GM13977 (cell line): ENCODE measurements around the gene NCF2.
A peak's percentile ranks its signal among the peaks of the same experiment; 100 is the strongest.

Experiments used
- DNase-seq: peaks from one replicate; pipeline ENCODE4 v3.0.0; 2012; ENCODE audit warnings: low spot score
- in situ Hi-C: fragments of 300-500 bp; cut with MboI; formaldehyde crosslinking; loops from one replicate; pipeline ENCODE4 v1.12.0; 2022; ENCODE audit warnings: low sequenced_read_pairs, low pct_unique_long_range_greater_than_20kb, mixed read lengths, inconsistent platforms; ENCODE audit not compliant: unreplicated experiment
- TF ChIP-seq, protein P1 (sequence below): IDR thresholded peaks from 2 replicates; pipeline ENCODE4 v1.5.1; 2012; ENCODE audit warnings: mild to moderate bottlenecking, control low read depth; ENCODE audit not compliant: insufficient read depth; ENCODE audit errors: extremely low read depth, missing control alignments

The NCF2 gene

DNA sequence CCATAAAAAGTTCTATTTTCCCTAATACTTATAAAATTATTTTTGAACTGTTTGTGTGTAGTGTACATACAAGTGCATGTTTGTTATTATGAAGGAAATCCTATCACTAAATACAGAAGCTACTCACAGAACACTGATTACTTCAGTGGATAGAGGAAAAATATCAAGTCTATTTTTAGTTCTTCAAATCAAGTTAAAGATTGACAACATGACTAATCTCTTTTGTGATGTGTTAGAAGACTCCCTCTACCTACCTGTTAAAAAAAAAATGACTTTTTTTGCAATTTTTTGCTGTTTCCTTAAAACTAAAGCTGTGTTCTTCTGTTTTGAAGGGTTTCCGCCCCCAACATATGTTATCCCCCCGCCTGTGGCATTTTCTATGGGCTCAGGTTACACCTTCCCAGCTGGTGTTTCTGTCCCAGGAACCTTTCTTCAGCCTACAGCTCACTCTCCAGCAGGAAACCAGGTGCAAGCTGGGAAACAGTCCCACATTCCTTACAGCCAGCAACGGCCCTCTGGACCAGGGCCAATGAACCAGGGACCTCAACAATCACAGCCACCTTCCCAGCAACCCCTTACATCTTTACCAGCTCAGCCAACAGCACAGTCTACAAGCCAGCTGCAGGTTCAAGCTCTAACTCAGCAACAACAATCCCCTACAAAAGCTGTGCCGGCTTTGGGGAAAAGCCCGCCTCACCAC, 45.5 kb downstream of the NCF2 start:
- in situ Hi-C loops, result no loop called here
- no peak for DNase-seq
- TF ChIP-seq, protein P1, sequence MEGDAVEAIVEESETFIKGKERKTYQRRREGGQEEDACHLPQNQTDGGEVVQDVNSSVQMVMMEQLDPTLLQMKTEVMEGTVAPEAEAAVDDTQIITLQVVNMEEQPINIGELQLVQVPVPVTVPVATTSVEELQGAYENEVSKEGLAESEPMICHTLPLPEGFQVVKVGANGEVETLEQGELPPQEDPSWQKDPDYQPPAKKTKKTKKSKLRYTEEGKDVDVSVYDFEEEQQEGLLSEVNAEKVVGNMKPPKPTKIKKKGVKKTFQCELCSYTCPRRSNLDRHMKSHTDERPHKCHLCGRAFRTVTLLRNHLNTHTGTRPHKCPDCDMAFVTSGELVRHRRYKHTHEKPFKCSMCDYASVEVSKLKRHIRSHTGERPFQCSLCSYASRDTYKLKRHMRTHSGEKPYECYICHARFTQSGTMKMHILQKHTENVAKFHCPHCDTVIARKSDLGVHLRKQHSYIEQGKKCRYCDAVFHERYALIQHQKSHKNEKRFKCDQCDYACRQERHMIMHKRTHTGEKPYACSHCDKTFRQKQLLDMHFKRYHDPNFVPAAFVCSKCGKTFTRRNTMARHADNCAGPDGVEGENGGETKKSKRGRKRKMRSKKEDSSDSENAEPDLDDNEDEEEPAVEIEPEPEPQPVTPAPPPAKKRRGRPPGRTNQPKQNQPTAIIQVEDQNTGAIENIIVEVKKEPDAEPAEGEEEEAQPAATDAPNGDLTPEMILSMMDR, result no peak

DNA sequence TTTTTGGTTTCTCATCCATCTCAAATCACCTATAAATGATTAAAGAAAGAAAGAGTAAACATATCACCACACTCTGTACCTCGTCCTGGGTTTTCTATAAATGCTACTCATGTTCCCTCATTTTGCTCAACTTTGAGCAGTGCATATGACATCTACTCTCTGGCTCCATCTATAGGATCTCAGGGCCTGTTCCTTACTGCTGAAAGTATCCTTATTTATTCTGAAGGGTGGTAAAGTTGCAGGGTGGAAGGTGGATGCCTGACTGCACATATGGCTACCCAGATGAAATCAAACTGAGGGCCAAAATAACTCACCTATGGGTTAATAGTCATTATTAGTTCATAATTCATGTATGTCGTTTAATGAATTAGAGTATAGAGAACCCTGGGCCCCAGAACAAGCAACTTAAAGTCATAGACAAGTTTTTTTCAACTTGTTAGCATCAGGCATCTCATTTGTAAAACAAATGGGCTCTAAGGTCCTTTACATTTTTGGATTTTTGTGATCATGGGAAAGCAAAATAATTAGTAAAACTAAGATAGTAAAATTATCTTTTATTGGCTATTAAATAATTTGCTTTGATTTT, 46.5 kb downstream of the NCF2 start:
- no peak for DNase-seq
- in situ Hi-C loops, result no loop called here
- TF ChIP-seq, protein P1, result peak; percentile 71

DNA sequence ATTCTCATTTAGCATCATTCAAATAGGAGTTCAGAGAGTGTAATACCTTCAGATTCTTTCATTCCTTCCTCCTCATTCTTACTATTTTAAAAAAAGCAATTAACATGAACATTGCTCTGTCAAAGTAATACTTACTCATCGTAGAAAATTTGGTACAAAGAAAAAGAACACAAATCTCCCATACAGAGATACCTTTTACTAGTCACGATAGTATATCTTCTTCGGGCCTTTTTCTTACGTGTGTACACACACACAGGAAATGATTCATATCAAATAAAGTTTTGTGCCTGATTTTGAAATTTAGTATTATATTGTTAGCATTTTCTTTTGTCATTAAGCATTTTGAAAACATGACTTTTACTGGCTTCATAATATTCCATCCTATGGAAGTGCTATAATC, 52.9 kb downstream of the NCF2 start:
- in situ Hi-C loops, result no loop called here
- DNase-seq, result no peak
- TF ChIP-seq, protein P1, result no peak

DNA sequence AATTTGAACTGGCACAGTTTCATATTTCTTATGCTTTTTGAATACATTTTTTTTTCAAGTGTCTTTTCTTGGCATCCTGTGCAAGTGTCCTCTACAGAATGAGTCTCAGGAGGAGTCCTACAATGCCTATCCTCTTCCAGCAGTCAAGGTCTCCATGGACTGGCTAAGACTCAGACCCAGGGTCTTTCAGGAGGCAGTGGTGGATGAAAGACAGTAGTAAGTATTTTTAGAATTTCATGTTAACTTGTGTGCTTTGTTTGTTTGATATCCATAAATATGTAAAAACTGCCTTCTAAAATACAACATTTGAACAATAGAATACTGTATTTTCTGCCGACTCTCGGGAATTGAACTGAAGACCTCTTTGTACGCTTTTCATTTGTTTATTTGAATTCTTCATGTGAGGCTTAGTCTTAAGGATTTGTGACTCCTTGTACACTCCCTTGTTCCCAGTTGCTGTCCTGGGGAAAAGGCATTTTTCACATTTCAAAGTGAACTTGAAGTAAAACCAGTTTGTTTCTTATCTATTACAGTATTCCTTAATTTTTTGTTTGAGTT, 56.6 kb downstream of the NCF2 start:
- in situ Hi-C loops, result no loop called here
- TF ChIP-seq, protein P1, result no peak
- DNase-seq, result no peak

DNA sequence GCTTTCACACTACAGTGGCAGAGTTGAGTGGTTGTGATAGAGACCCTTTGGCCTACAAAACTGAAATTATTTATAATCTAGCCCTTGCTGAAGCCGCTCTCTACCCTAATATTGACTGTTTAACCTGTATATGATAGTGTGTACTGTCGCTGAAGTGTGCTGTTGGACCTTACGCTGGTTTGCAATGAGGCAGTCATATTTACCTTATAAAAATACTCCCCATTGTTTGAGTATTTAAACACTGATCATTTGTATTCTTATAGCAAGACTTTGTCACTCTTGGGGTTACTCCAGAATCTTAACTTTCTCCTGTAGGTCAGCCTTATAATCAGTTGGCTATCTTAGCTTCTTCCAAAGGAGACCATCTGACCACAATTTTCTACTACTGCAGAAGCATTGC, 61.7 kb downstream of the NCF2 start:
- DNase-seq, result no peak
- TF ChIP-seq, protein P1, result no peak
- in situ Hi-C loops, result no loop called here

DNA sequence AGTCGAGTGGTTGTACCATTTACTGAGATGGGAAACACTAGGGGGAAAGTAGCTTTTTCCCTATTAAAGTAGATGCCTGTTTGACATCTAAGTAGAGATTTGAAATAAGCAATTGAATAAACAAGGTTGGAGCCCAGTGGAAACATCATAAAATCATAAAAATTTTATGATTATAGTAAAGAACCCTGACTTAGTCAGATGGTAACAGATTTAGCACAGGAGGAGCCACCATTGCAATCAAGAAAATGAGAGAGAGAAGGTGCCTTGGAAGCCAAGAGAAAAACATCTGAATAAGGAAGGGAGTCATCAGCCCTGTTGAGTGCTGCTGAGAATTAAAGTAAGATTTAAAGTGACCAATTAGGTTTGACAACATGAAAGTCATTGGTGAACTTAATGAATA, 68.2 kb downstream of the NCF2 start:
- TF ChIP-seq, protein P1, result no peak
- DNase-seq, result no peak
- in situ Hi-C loops, result no loop called here
